ENCODE data around the gene CNTNAP5.

CNTNAP5 gene

DNA sequence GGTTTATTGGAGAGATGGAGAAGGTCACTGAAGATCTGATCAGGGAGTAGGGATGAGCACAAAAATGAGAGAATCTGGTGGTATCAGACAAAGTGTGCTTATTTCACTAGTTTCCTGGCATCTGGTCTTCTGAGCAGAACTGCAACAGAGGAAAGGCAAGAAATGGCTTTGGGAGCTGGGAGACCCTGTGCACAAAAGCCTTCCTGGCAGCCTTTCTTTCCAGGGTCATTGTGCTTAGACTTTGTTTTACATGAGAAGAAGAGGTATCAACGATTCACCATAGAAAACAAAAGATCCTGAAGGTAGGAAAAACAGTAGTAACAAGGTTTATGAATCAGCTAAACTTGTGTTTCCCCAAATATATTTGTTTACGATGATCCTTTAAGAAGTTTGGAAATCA is 162.9 kb downstream of the CNTNAP5 start:
- no peak for TF ChIP-seq CTCF (conservative IDR thresholded peaks at IDR 0.05; ENCODE audit: low read length)
- H3K4me3 ChIP-seq (ENCODE audit: low read length), result no peak overlapping the region
- no peak for DNase-seq (ENCODE audit: low read depth)

- TF ChIP-seq CTCF (conservative IDR thresholded peaks at IDR 0.05; ENCODE audit: low read length), result no peak
- no peak for DNase-seq (ENCODE audit: low read depth)
- no peak overlapping the region for H3K4me3 ChIP-seq (ENCODE audit: low read length)
Observed at GRCh38 chr2:124193706-124194105, 168.6 kb downstream of the CNTNAP5 start.

- TF ChIP-seq CTCF (conservative IDR thresholded peaks at IDR 0.05; ENCODE audit: low read length), result no peak
- no peak overlapping the region for H3K4me3 ChIP-seq (ENCODE audit: low read length)
- no peak for DNase-seq (ENCODE audit: low read depth)
Observed at GRCh38 chr2:124201713-124202112, 176.6 kb downstream of the CNTNAP5 start.

DNA sequence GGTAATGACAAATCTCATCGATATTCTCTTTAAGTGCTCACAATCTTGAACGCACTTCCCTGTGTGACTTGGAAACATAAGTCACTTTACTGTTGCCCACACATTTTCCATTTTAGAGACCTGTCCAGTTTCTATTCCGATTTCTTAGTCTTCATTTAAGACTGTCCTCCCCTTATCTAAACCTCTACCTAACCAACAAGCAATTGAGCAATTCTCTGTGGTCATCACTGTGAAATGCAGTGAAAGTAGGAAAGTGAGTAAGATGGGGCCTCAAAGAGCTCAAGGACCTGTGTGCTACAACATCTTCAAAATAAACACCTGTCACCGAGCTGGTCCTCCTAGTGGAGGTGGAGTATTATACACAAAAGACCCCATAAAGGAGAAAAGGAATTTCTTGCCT is 184.4 kb downstream of the CNTNAP5 start:
- TF ChIP-seq CTCF (conservative IDR thresholded peaks at IDR 0.05; ENCODE audit: low read length), result no peak
- no peak for DNase-seq (ENCODE audit: low read depth)
- H3K4me3 ChIP-seq (ENCODE audit: low read length), result no peak overlapping the region

DNA sequence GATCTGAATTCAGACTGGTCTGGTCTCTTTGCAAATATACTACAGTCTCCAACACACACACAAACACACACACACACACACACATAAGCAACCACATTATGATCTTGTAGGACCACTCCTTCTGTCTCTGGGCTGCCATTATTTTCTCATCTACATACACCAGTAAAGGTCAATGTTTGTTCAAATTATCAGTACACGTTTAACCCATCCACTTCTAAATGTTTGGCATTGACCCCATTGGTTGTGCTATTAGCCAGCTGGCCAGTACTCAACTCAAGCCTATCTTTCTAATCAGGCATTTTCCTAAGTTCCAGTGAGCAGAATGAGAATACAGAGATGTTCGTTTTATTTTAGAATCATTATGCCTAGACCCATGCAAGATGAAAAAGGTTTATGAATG is 186.4 kb downstream of the CNTNAP5 start:
- TF ChIP-seq CTCF (conservative IDR thresholded peaks at IDR 0.05; ENCODE audit: low read length), result no peak
- H3K4me3 ChIP-seq (ENCODE audit: low read length), result no peak overlapping the region
- DNase-seq (ENCODE audit: low read depth), result no peak

DNA sequence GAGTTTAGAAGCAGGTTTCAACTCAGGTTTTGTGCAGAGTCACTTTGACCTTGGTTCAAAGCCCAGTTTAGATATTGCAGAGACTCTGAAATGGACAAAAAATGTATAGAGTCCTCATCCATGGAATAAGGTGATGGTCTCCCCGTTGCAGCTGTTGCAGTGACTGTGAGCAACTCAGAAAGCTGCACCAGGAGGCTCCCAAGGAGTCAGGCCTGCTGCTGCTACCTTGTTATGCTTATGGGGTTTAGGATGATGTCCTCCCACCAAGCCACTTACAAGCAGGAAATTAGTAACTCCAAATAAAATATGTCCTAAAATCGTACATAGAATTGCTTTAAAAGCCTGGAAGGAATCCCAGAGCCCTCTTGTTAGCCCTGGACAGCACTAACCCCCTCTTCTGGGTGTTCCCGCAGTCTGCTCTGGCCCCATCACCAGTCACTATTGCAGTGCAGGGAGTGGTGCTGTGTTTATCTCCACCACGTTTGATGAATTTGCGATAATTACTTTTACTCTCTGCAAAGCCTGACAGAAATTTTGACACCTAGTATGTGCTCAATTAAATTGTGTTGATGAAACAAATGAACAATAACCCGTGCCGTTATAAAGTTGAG is 189.0 kb downstream of the CNTNAP5 start:
- no peak overlapping the region for H3K4me3 ChIP-seq (ENCODE audit: low read length)
- TF ChIP-seq CTCF (conservative IDR thresholded peaks at IDR 0.05; ENCODE audit: low read length), result no peak
- DNase-seq (ENCODE audit: low read depth), result no peak

- H3K4me3 ChIP-seq (ENCODE audit: low read length), result no peak overlapping the region
- no peak for DNase-seq (ENCODE audit: low read depth)
- TF ChIP-seq CTCF (conservative IDR thresholded peaks at IDR 0.05; ENCODE audit: low read length), result no peak
Observed at GRCh38 chr2:124246170-124246569, 221.1 kb downstream of the CNTNAP5 start.

Data from AG10803 (cell line).